ENCODE measurements around the gene PKD1. TPM values are rescaled to one million over a fixed set of nuclear protein-coding genes. Genes with fewer than 3 reads are reported as not detected.

Gene PKD1
- total RNA-seq, 1 donor from 2014 or later = 70.0 TPM

- Mint-ChIP-seq H3K27ac (ENCODE audit: unreplicated experiment) (no peak overlapping the region), H3K9me3 (ENCODE audit: unreplicated experiment) (no peaks in the 10 kb centered on the region), H3K36me3 (ENCODE audit: low read depth, unreplicated experiment) (peaks cover 17% of the 10 kb centered on the region), H3K4me3 (ENCODE audit: unreplicated experiment) (no peak overlapping the region), H3K27me3 (ENCODE audit: unreplicated experiment) (peaks cover 3% of the 10 kb centered on the region), H3K4me1 (ENCODE audit: unreplicated experiment) (peaks cover 3% of the 10 kb centered on the region)
- no peak for TF ChIP-seq CTCF (IDR thresholded peaks at IDR 0.05; ENCODE audit: unreplicated experiment)
- no peak for DNase-seq (ENCODE audit: low spot score)
Observed at GRCh38 chr16:2079991-2080390, 55.7 kb downstream of the PKD1 start.

GRCh38 chr16:2079311-2079800, 56.3 kb downstream of the PKD1 start:
- no peak for DNase-seq (ENCODE audit: low spot score)
- H3K36me3 Mint-ChIP-seq (ENCODE audit: low read depth, unreplicated experiment) = peaks cover 20% of the 10 kb centered on the region
- H3K27me3 Mint-ChIP-seq (ENCODE audit: unreplicated experiment) = peaks cover 3% of the 10 kb centered on the region
- no peak overlapping the region for H3K27ac Mint-ChIP-seq (ENCODE audit: unreplicated experiment)
- TF ChIP-seq CTCF (IDR thresholded peaks at IDR 0.05; ENCODE audit: unreplicated experiment) = no peak
- peaks cover 3% of the 10 kb centered on the region for H3K4me1 Mint-ChIP-seq (ENCODE audit: unreplicated experiment)
- no peak overlapping the region for H3K4me3 Mint-ChIP-seq (ENCODE audit: unreplicated experiment)
- no peaks in the 10 kb centered on the region for H3K9me3 Mint-ChIP-seq (ENCODE audit: unreplicated experiment)

- peaks cover 3% of the 10 kb centered on the region for H3K27me3 Mint-ChIP-seq (ENCODE audit: unreplicated experiment)
- peaks cover 3% of the 10 kb centered on the region for H3K4me1 Mint-ChIP-seq (ENCODE audit: unreplicated experiment)
- no peak for DNase-seq (ENCODE audit: low spot score)
- peaks cover 22% of the 10 kb centered on the region for H3K36me3 Mint-ChIP-seq (ENCODE audit: low read depth, unreplicated experiment)
- no peak for TF ChIP-seq CTCF (IDR thresholded peaks at IDR 0.05; ENCODE audit: unreplicated experiment)
- no peak overlapping the region for H3K27ac Mint-ChIP-seq (ENCODE audit: unreplicated experiment)
- no peaks in the 10 kb centered on the region for H3K9me3 Mint-ChIP-seq (ENCODE audit: unreplicated experiment)
- no peak overlapping the region for H3K4me3 Mint-ChIP-seq (ENCODE audit: unreplicated experiment)
Observed at GRCh38 chr16:2078691-2079090, 57.0 kb downstream of the PKD1 start.

GRCh38 chr16:2078096-2078495, 57.6 kb downstream of the PKD1 start:
- Mint-ChIP-seq H3K27ac (ENCODE audit: unreplicated experiment) (no peak overlapping the region), H3K36me3 (ENCODE audit: low read depth, unreplicated experiment) (peaks cover 27% of the 10 kb centered on the region), H3K27me3 (ENCODE audit: unreplicated experiment) (peaks cover 3% of the 10 kb centered on the region), H3K4me1 (ENCODE audit: unreplicated experiment) (peaks cover 3% of the 10 kb centered on the region), H3K9me3 (ENCODE audit: unreplicated experiment) (no peaks in the 10 kb centered on the region), H3K4me3 (ENCODE audit: unreplicated experiment) (no peak overlapping the region)
- no peak for TF ChIP-seq CTCF (IDR thresholded peaks at IDR 0.05; ENCODE audit: unreplicated experiment)
- no peak for DNase-seq (ENCODE audit: low spot score)

GRCh38 chr16:2077696-2078095, 58.0 kb downstream of the PKD1 start:
- Mint-ChIP-seq H3K9me3 (ENCODE audit: unreplicated experiment) (no peaks in the 10 kb centered on the region), H3K36me3 (ENCODE audit: low read depth, unreplicated experiment) (peaks cover 27% of the 10 kb centered on the region), H3K27ac (ENCODE audit: unreplicated experiment) (no peak overlapping the region), H3K4me1 (ENCODE audit: unreplicated experiment) (peaks cover 3% of the 10 kb centered on the region), H3K27me3 (ENCODE audit: unreplicated experiment) (peaks cover 3% of the 10 kb centered on the region), H3K4me3 (ENCODE audit: unreplicated experiment) (no peak overlapping the region)
- no peak for DNase-seq (ENCODE audit: low spot score)
- TF ChIP-seq CTCF (IDR thresholded peaks at IDR 0.05; ENCODE audit: unreplicated experiment) = no peak
